Loucy (cell line): Measurements from ENCODE around the gene CD180.

Source experiments
- CTCF ChIP-seq: fragments of 200-600 bp; sonication (generic); conservative IDR thresholded peaks from 2 replicates; pipeline ENCODE4 v1.5.1; 2014; ENCODE audit warnings: mild to moderate bottlenecking, antibody characterized with exemption, low read length
- EZH2phosphoT487 ChIP-seq: fragments of 200-600 bp; IDR thresholded peaks from 2 replicates; pipeline ENCODE4 v1.6.1; 2018; ENCODE audit warnings: antibody characterized with exemption, mild to moderate bottlenecking, moderate library complexity, borderline replicate concordance

GRCh38 chr5:67163863-67164595 is 32.6 kb downstream of the CD180 start:
- TF ChIP-seq CTCF (no peak), EZH2phosphoT487 (no peak)
